Panc1 (cell line): Measurements from ENCODE around the gene PRKACG. TPM values are rescaled to one million over a fixed set of nuclear protein-coding genes. Genes with fewer than 3 reads are reported as not detected.

Experiments used
- ATAC-seq: fragments of 200-7000 bp; cut with Tn5 transposase; 2 replicates; pipeline ENCODE4 v1.9.1; 2020; ENCODE audit warnings: mild to moderate bottlenecking, moderate library complexity
- BruUV-seq: library from RNA; stranded (reverse); fragments of 400-500 nt; replicated peaks from 2 replicates; lab custom pipeline; 2021; lab: Mats Ljungman, UMichigan
- CTCF ChIA-PET: fragments of 300-600 bp; sonication (Branson Sonifier 250); formaldehyde crosslinking; loops from one replicate; lab custom pipeline; 2022; ENCODE audit warnings: antibody characterized with exemption; lab: Charles Lee
- POLR2A ChIA-PET: fragments of 300-600 bp; sonication (Branson Sonifier 250); formaldehyde crosslinking; loops from one replicate; lab custom pipeline; 2022; ENCODE audit warnings: antibody characterized with exemption; lab: Charles Lee
- DNase-seq: peaks from one replicate; pipeline ENCODE4 v3.0.0-alpha.2; 2010; ENCODE audit warnings: low read depth, low spot score
- H3K27ac ChIP-seq: 2 replicates; pipeline ENCODE4 v1.5.1; 2011; ENCODE audit warnings: mild to moderate bottlenecking, low read length, inconsistent platforms
- H3K27me3 ChIP-seq: fragments of 200-500 bp; sonication (Bioruptor generic); 2 replicates; pipeline ENCODE4 v1.6.0; 2014; ENCODE audit warnings: low read length, inconsistent platforms; ENCODE audit not compliant: control insufficient read depth, insufficient read depth
- H3K36me3 ChIP-seq: fragments of 200-500 bp; sonication (Bioruptor generic); 2 replicates; pipeline ENCODE4 v1.5.1; 2014; ENCODE audit warnings: inconsistent platforms, mild to moderate bottlenecking, low read length, moderate library complexity; ENCODE audit not compliant: control insufficient read depth, insufficient read depth
- H3K4me1 ChIP-seq: 2 replicates; pipeline ENCODE4 v1.5.1; 2011; ENCODE audit warnings: inconsistent platforms, mild to moderate bottlenecking, low read length, moderate library complexity; ENCODE audit not compliant: control insufficient read depth, insufficient read depth
- H3K4me3 ChIP-seq, 2 experiments: 2 replicates each; pipeline ENCODE4 v1.5.1; 2011 to 2012; ENCODE audit warnings: low read depth in 2 of 2, low read length in 2 of 2, mild to moderate bottlenecking in 2 of 2, inconsistent platforms in 1 of 2, moderate library complexity in 1 of 2
- H3K9me3 ChIP-seq: fragments of 200-500 bp; sonication (Bioruptor generic); 2 replicates; pipeline ENCODE4 v1.5.1; 2014; ENCODE audit warnings: low read depth, mild to moderate bottlenecking, inconsistent platforms, low read length, moderate library complexity; ENCODE audit not compliant: control insufficient read depth, insufficient read depth
- CTCF ChIP-seq: fragments of 450-650 bp; IDR thresholded peaks from 2 replicates; pipeline ENCODE4 v1.5.1; 2017; ENCODE audit warnings: mild to moderate bottlenecking
- POLR2AphosphoS5 ChIP-seq: IDR thresholded peaks from 2 replicates; pipeline ENCODE4 v1.6.1; 2012; ENCODE audit warnings: mild to moderate bottlenecking, low read depth, low read length, moderate library complexity
- REST ChIP-seq, 2 experiments: IDR thresholded peaks; 2 replicates each; pipeline ENCODE4 v1.6.1; 2011 to 2012; ENCODE audit warnings: low read depth in 2 of 2, control low read depth in 1 of 2, low read length in 1 of 2, mild to moderate bottlenecking in 1 of 2, moderate library complexity in 1 of 2; ENCODE audit not compliant: insufficient read depth in 1 of 2
- SIN3A ChIP-seq: IDR thresholded peaks from 2 replicates; pipeline ENCODE4 v1.6.1; 2012; ENCODE audit warnings: low read depth, mild to moderate bottlenecking, low read length, moderate library complexity, borderline replicate concordance; ENCODE audit not compliant: insufficient read depth
- TCF7L2 ChIP-seq: IDR thresholded peaks from 2 replicates; pipeline ENCODE4 v1.6.1; 2011; ENCODE audit warnings: mild to moderate bottlenecking, low read depth, low read length, inconsistent platforms
- in situ Hi-C: cut with HindIII; loops from 2 replicates; pipeline ENCODE4 v1.10.0; 2016; ENCODE audit warnings: low sequenced_read_pairs, low pct_unique_long_range_greater_than_20kb
- intact Hi-C: fragments of 100-400 bp; cut with micrococcal nuclease; formaldehyde crosslinking; loops from one replicate; pipeline ENCODE4 v1.10.0; 2022; ENCODE audit not compliant: unreplicated experiment
- total RNA-seq: library from RNA; stranded (reverse); gene quantifications from one replicate; pipeline ENCODE4 v1.2.1, GENCODE V29; 2021; ENCODE audit not compliant: unreplicated experiment

PRKACG gene
- total RNA-seq, 1 experiment from 2014 or later, result not detected

GRCh38 chr9:69019808-69020207 is 5.9 kb upstream of the PRKACG start:
- no peaks in the 10 kb centered on the region for H3K9me3 ChIP-seq
- BruUV-seq, result no TSS peak
- intact Hi-C loops (loop anchor here (10.0 kb wide), 1 partner anchor 315 kb away; the partner anchor contains the start of gene PIP5K1B), in situ Hi-C loops (no loop called here)
- TF ChIP-seq TCF7L2 (no peak), POLR2AphosphoS5 (no peak), SIN3A (no peak), CTCF (no peak), REST (IDR thresholded peaks at IDR 0.05; ENCODE audit: insufficient read depth in 1 of 2, low read depth in 2 of 2, low read length in 1 of 2) (no peak)
- no peaks in the 10 kb centered on the region for H3K4me1 ChIP-seq
- no peaks in the 10 kb centered on the region; the same call in 1 of the 2 replicates for H3K27me3 ChIP-seq
- CTCF ChIA-PET, result interaction anchor here (0.6 kb wide), 1 partner anchor 24 kb away, joined by 8 read pairs; no protein-coding TSS in a partner anchor
- no peak overlapping the region for H3K4me3 ChIP-seq
- POLR2A ChIA-PET, result no interaction called here
- H3K27ac ChIP-seq, result no peak overlapping the region
- DNase-seq (no peak), ATAC-seq (no peak)
- no peaks in the 10 kb centered on the region for H3K36me3 ChIP-seq

- Histone ChIP-seq H3K4me3 (no peak overlapping the region), H3K27ac (no peak overlapping the region), H3K9me3 (no peaks in the 10 kb centered on the region), H3K4me1 (no peaks in the 10 kb centered on the region), H3K36me3 (no peaks in the 10 kb centered on the region), H3K27me3 (no peaks in the 10 kb centered on the region; the same call in 1 of the 2 replicates)
- ATAC-seq (no peak), DNase-seq (no peak)
- ChIA-PET POLR2A (no interaction called here), CTCF (no interaction called here)
- intact Hi-C loops, result no loop called here
- in situ Hi-C loops, result no loop called here
- TF ChIP-seq TCF7L2, result no peak
- TF ChIP-seq POLR2AphosphoS5, result no peak
- no peak for TF ChIP-seq SIN3A
- TF ChIP-seq REST (IDR thresholded peaks at IDR 0.05; ENCODE audit: insufficient read depth in 1 of 2, low read depth in 2 of 2, low read length in 1 of 2), result no peak
- TF ChIP-seq CTCF, result no peak
- no TSS peak for BruUV-seq
Measured at GRCh38 chr9:69018737-69019136, 4.8 kb upstream of the PRKACG start.
